Femur (tissue), 1 donor: Measurements from ENCODE around the gene CYP4A22.

Experiments used
- DNase-seq: peaks from one replicate; pipeline ENCODE4 v3.0.0-alpha.2; 2017

CYP4A22 gene

DNA sequence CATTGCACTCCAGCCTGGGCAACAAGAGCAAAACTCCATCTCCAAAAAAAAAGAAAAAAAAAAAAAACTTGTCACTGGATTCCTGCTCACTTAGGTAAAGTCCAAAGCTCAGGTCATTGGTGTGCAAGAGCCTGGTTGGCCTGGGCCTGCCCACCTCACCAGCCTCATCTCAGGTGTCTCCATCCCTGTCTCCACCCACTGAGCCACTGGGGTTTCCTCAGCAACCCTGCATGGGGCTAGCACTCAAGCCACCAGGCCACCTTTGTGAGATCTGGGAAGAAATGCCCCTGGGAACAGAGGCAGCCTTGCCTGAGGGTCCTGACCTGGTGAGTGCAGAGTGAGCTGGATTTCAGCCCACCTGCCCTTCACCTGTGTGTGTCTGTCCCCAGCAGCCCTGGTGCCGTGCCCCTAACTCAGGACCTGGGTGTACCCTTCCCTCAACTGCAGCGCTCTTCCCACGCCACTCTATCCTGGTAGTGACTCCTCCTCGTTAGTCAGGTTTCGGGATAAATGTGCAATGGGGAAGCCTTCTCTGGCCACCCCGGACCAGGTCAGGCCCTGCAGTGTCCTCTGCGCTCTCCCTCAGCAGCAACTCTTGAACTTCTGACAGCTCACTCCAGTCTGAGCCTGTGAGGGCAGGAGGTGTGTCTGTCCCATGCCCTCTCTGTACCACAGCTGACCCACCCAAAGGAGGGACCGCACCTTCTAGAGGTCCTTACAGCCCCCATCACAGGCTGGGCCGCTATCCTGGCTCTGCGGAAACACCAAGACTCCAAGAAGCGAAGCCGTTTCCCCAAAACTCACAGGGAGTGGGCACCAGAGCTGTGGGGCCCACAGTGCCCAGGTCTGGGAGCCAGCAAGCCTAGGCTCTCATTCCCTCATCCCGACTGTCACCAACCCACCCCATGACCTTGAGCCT, 49.3 kb downstream of the CYP4A22 start:
- DNase-seq, result no peak

DNA sequence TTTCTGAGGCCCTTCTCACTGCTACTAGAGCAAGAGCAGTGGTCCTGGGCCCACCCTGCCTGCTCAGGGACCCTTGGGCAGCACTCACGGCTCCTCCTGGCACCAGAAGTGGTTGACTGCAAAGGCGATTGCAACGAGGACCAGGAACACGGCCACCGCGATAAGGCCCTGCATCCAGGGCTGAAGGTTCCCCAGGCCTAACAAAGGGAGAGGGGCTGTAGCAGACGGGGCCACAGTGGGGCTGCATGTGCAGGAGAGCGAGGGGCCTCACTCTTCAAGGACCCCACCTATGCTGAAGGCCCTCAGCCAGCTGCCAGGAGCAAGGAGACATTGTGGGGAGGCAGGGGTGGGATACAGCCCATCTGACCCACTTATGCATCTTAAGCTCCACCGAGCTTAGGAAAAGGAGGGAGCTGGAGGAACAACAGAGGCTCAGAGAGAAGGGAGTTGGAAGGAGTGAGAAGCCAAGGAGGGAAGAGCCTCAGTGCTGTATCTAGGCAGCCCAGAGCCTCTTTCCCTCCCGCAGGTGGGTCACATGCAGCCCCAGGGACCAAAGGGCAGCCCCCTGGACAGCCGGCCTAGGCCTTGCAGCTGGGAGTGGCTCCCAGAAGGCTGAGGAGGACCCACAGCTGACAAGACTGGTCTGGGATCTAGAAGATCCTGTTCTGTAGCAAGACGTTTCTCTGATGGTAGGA, 50.1 kb downstream of the CYP4A22 start:
- peak; percentile 7 for DNase-seq

DNA sequence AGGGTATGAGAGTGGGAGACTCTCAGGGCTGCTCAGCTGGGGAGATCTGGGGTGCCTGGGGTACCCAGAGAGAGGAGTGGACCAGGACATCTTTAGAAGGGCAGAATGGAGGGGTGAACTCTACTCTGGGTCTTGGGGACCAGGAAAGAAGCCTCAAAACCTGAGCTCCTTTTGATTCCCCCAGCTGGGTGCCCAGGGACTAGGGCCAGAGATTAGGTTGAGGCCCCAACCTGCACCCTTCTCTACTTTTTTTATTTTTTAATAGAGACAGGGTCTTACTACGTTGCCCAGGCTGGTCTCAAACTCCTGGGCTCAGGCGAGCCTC, 50.6 kb downstream of the CYP4A22 start:
- DNase-seq, result no peak

GRCh38 chr1:47188791-47189785, 51.8 kb downstream of the CYP4A22 start:
- peak; percentile 10 for DNase-seq

- DNase-seq, result peak; percentile 47
Measured at GRCh38 chr1:47189844-47190508, 52.7 kb downstream of the CYP4A22 start, which contains the start of gene PDZK1IP1. PDZK1IP1 (minus strand) TSS chr1:47190036; CDS start chr1:47189932, 104 bp downstream.

DNA sequence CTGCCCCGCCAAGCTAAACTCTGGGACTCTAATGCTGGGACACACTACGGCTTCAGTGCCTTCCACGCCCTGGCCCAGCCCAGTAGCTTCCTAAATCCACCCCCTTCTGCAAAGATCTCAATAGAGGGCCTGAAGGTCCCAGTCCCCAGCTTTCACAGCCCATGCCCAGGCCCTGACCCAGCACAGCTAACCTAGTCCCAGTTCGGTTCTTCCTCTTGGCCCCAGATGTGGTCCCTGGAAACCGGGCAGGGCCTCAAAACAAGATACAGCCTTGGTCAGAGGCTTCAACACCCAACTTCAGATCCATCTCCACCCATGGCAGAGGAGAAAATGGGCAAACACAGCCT, 53.2 kb downstream of the CYP4A22 start:
- no peak for DNase-seq

GRCh38 chr1:47190857-47191256, 53.6 kb downstream of the CYP4A22 start:
- DNase-seq, result no peak

- peak; percentile 12 for DNase-seq
Measured at GRCh38 chr1:47191940-47192457, 54.8 kb downstream of the CYP4A22 start.

DNA sequence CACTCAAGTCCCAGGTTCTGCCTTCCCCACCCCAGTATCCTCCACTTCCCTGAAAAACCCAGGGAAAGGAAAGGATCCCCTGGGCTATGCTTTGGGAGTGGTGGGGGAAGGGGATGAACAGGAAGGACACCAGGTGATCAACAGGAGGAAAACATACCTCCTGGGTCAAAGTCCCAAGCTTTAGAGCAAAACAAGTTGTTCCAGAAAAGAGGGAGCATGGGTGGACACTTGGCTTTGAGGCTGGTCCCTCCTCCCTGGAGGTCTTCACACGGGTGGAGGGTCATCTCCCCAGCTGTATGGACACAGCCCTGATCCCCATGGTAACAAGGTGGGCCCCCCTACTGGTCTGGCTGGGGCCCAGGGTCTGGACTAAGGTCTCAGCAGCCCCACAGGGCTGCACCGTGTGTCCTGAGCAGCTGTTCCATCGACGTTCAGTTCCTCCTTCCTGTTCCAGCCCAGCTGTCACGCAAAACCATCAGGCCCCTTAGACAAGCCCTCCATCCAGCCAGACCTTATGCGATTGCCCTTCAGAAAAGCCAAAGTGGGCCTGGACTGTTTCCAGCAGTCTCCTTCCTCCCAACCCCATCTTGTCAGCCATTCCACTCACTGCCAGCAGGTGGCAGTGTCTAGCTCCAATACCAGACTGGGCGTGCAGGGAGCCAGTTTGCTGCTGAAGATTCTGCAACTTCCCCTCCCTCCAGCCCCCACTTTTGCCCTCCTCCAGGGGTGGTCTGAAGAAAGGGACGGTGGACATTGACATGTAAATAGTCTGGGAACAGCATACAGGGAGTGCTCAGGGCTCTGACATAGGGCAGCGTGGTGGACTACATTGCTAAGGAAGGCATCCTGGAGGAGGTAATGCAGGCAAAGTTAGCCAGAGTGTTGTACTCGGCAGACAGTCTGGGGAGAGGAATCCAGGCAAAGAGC, 55.5 kb downstream of the CYP4A22 start:
- peak; percentile 87 for DNase-seq

GRCh38 chr1:47193496-47193895, 56.3 kb downstream of the CYP4A22 start:
- DNase-seq, result peak; percentile 2

DNA sequence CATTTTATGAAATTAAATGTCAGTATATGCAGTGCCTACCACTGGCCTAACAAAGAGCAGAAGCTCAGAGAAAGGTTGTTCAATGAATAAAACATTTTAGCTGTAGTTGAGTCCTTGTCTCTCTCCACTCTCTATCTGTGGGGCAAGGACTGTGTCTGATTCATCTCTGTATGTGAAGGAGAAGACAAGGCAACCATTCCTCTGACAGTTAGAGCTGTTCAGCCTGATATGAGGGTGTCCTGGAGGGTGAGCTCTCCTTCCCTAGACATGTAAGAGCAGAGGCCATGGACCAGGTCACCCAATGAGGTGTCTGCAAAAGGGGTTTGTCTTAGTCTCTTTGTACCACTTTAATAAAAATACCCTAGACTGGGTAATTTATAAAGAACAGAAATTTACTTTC, 57.1 kb downstream of the CYP4A22 start:
- DNase-seq, result no peak

GRCh38 chr1:47195981-47196380, 58.7 kb downstream of the CYP4A22 start:
- DNase-seq, result peak; percentile 8

- DNase-seq, result peak; percentile 21
Measured at GRCh38 chr1:47196622-47197021, 59.4 kb downstream of the CYP4A22 start.

GRCh38 chr1:47198214-47198613, 61.0 kb downstream of the CYP4A22 start:
- DNase-seq, result peak; percentile 3
